NCI-H748 (cell line): ENCODE measurements around the gene HS6ST1.

Experiments used
- DNase-seq: peaks from one replicate; lab custom pipeline; 2025; ENCODE audit not compliant: unreplicated experiment; lab: John Stamatoyannopoulos, UW

The HS6ST1 gene

DNA sequence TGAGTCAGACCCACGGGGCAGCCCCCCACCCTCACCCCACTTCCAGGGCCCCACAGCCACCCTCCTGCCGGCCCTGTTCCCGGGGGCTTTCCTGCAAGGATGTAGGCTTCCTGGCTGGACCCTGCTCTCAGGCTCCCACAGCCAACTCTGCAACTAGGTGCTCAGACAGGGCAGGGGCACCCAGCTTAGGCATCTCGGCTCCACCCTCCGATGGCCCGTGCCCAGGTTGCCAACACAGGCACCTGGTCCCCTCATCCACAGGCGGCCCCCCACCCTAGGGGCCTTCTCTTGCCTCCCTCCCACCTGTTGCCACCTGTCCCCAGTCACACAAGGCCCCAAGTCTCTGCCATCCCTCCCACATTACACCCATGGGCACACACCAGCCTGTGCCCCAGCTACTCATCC lies 34.6 kb downstream of the HS6ST1 start:
- no peak for DNase-seq

DNA sequence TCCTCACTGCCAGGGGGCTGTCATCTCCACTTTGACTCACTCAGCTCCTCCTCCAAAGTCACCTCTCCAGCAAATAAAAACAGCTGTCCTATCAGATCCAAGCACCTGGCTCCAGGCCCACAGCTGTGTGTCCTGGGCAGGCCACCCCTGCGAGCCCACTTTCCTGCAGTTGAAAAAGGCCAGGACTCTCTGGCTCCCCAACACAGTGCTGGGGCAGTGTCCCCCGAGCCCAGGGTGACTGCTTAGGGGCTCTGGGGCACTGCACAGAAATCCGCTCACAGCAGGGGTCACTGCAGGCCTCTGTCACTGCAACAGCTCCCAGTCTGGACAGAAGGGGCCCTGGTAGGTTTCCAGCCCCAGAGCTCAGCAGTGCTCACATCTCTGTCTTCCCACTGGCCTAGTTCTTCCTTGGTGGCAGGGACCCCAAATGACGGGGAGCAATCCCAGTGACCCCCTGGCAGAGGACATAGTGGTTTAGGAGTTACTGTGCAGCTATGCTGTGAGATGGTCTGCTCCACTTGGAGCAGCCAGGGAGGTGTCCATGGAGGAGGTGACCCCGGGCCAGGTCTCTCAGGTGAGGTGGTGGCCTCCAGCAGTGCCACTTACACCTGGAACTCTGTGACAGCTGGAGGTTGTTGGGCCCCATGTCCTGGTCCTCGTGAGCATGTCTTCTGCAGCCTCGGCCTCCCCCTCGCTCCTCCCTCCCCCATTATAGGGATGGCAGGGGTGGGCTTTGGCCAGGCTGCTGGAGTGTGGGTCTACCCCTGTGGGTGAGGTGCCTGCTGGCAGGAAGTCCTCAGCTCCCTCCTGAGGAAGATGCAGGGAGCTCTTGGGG lies 35.5 kb downstream of the HS6ST1 start:
- no peak for DNase-seq

DNA sequence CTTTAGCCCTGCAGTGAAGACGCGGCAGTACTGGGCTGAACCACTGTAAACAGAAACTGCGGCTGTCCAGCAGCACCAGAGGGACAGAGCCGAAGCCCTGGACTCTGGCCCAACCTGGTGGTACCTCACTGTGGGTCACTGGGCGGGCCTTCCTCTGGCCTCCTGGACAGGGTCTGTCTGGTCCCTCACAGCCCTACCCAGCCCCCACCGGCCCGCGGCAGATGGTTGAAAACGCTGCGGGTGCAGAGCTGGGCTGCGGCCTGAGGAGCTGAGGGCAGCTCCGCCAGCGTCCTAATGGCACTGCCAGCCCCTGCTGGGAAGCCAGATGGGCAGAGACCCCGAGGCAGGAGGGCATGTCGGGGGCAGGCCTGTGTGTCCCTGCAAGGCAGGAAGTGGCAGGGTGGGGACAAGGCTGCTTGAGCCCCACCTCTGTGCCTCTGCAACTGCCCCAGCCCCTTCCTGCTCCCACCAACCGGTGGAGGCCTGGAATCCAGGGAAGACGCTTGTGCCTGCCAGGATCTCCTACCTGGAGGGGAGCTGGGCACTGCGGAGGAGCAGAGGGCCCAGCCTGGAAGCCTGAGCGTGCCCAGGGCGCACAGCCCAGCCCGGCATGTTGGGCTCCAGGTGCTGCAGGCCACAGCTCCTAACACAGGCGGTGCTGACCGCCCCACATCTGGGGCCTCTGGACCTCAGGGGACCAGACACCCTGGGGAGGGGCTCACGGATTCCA lies 36.3 kb downstream of the HS6ST1 start:
- no peak for DNase-seq

DNA sequence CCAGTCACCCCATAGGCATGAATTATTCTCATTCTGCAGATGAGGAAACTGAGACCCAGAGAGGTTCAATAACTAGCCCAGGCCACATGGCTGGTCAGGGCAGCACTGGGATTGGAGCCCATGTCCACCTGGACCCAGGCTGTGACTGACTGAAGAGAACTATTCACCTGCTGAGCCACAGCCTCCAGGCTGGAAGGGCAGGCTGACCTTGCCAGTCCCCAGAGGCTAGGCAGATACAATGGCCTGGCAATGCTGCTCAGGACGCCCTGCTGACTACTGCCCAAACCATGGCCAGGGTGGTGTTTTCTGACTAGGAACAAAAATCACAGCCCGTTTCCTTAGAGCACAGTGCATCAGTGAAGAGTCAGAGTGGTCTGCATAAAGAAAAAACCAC lies 36.8 kb downstream of the HS6ST1 start:
- DNase-seq, result no peak

DNA sequence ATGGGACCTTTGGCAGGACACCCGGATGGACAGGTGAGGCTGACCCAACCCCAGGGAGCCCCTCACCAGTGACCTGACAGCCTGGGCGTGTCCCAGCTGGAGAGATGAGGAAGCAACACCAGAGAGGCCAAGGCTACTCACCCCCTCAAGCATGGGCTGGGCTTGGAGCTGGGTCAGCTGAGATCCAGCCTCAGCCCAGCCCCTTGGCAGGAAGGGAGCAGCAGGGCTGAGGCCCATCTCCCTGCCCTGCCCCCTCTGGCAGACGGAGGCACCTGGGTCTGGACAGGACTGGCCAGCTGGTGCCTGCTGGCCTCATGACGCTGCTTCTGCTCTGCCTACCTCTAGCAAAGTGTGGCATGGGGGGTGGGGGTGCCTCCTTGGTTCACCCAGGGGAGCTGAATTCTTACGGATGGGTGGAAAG lies 37.8 kb downstream of the HS6ST1 start:
- DNase-seq, result no peak

DNA sequence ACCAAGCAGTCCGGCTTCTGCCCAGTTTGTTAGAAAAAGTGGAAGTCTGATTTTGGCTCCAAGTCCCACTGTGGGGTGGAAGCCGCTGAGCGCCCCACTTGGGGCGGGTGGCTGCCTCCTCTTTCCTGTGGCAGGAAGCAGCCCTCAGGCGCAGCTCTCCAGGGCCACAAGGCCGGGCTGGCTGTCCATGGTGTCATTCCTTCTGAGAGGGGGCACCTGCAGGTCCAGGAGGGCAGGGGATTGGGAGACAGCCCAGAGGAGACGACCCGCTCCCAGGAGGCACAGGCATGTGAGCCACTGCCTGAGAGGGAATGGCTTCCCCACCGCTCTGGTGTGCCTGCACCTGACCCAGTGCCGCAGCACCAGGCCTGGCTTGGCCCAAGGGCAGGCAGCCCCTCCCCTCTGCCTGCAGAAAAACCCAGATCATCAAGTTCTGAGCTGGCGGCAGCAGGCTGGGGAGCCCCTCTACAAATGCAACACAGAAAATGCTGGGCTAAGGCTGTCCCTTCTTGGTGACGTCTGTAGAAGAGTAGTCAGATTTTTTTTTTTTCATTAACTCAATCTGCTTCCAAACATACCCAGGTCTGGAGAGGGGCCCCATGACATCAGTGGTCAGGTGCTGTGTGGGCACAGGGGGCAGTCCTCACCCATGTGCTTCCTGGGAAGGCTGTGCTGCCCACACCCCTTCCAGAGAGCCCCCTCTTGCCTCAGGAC lies 38.4 kb downstream of the HS6ST1 start:
- DNase-seq, result no peak

DNA sequence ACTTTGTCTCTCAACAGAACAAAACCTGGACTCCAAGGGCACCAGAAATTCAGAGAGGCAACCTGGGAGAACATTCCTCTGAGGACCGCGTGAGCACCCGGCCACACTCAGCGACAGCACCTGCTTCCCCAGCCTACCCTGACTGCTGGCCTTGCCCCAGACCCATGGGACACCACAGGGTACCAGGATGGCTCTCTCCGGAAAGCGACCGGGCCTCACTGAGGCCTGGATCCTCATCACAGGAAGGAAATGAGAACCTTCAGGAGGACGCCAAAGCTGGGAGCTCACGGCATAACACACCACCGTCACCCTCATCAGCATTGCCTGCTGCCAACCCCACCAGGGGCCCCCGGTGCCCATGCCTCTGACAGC lies 38.9 kb downstream of the HS6ST1 start:
- no peak for DNase-seq

DNA sequence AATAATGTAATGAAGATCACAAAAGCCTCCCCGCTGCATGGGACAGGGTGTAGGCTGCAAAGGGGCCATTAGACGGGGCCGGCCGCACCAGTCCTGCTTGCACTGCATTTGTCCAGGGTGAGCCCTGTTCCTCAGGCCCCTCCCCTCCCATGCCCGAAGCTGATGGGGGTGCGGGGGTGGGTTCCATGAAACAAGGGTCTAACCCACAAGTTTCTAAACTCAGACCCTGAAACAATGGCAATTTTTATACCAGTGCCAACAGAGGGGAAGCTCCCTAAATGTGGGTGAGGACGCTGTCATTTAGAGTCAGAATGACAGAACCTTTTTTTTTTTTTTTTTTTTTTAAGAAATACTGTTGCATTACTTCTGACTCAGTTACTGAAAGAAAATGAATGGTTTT lies 39.7 kb downstream of the HS6ST1 start:
- DNase-seq, result no peak

DNA sequence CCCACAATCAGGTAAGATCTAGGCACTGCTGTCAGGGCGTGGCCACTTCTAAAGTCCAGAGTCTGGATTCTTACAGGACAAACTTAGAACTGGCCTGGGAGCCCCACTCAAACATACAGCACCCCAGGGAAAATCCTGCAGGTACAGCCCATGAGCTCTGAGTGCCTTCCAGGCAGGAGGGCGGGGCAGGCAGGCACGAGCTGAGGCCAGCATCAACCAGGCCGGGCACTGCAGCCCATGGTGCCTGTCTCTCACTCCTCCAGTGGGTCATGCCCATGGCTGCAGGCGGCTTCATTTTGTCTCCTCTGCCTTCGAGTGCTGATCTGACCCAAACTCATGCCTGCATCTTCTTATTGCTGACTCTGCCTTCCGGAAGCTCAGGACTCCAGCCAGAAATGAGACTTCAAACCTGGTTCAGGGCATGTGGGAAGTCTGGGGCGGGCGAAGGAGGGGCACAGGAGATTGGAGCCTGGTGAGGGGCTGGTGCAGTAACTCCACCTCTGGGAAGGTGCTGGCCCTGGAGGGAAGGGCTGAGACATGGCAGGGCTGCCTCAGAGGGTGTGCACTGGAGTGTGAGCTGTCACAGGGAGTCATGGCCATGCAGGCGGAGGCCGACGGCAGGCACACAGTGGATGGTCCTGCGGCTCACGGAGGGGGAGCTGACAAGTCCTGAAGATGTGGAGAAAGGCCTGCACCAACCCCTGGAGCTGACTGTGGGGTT lies 40.5 kb downstream of the HS6ST1 start:
- no peak for DNase-seq

DNA sequence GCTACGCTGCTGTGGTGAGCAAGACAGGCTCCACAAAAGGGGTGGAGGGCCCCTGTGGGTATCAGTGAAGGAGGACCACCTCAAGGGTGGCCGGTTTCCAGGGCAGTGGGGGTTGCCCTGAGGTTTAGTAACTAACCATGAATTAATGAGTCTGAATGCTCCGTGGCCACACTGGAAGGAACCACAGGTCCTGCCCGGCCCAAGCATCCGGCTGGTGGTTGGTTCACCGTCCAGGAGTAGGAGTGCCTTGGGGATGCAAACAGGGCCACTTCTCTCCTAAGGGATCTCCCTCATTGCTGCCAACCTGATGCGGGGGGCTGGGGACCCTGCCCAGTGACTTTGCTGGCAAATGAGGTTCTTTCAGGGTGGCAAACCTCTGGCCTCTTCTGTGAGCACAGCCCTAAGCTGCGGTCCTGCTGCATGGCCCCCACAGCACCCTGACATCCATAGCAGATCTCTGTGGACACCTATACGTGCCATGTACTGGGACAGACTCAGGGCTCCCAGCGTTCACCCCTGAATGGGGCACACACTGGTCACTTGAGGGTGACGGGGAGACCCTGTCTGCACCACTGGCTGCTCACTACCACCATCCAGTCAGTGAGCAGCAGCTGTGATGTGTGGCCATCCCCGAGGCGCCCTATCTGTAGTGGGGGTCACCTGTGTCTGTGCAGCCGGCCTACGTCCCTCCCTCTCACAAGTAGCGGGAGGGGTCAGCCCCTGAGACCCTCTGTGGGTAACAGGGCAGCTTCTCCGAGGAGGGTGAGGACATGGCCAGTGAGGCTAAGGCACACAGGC lies 41.6 kb downstream of the HS6ST1 start:
- no peak for DNase-seq

DNA sequence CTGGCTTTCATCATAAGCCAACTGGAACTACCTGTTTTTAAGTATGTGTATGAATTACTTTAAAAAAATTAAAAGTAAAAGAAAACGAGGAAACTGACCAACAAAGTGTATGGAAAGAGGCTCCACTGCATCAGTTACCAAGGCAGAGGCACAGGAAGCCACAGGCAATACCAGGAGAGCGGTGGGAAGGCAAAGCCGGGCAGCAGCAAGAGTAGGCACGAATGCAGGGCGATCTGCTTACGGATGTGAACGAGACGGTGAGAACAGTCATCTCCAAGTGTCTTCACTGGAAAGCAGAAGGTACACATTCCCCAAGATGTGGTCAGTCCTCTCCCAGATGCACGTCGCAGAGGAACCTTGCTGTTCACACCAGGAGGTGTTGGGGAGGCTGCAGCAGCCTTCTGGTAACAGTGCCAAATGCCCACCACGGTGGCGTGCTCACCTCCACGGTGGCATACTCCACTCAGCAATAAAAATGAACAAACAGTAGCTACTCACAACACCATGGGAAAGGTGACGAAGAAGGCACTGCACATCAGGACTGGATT lies 43.1 kb downstream of the HS6ST1 start:
- no peak for DNase-seq

DNA sequence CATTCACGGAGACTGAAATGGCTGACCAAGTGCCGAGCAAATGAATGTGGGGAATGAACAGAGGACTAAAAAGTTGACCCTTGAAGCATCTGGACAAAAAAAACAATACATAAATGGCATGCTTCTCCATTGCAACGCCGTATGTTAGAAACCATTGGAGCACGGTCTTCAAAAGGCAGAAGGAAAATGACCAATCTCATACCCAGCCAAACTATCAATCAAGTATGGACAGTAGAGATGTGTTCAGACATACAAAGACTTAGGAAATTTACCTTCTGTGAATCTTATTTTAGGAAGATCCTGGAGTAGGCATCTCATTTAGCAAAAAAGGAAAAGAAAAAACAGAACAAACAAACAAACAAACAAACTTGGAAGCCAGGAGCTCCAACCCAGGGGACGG lies 44.5 kb downstream of the HS6ST1 start:
- DNase-seq, result no peak

DNA sequence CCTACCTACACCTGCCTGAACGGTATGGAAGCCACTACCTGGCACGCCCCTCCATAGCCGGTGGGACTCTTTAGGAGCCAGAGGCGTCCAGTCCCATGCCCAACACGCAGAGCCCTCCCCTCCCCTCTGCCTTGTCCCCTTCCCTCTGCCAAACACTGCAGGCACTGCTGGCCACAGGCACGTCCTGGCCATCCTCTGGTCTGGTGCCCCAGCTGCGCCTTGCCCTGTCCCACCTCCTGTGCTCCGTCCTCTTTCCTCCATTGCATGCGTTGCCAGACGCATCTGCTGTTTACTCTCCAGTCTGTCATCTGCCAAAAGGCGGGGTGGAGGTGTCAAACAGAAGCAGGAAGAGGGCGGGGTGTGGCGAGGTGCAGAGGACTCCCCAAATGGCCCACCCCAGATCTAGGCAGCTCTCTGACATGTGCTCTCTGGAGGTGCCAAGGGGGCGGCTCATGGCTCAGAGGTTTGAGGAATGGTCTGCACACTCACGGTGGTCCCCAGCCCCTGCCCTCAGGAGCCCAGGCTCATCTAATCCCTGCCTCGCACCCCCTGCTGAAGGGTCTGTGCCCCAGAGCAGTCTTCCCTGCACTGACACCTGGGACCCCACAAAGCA lies 45.1 kb downstream of the HS6ST1 start:
- DNase-seq, result peak; percentile 39

DNA sequence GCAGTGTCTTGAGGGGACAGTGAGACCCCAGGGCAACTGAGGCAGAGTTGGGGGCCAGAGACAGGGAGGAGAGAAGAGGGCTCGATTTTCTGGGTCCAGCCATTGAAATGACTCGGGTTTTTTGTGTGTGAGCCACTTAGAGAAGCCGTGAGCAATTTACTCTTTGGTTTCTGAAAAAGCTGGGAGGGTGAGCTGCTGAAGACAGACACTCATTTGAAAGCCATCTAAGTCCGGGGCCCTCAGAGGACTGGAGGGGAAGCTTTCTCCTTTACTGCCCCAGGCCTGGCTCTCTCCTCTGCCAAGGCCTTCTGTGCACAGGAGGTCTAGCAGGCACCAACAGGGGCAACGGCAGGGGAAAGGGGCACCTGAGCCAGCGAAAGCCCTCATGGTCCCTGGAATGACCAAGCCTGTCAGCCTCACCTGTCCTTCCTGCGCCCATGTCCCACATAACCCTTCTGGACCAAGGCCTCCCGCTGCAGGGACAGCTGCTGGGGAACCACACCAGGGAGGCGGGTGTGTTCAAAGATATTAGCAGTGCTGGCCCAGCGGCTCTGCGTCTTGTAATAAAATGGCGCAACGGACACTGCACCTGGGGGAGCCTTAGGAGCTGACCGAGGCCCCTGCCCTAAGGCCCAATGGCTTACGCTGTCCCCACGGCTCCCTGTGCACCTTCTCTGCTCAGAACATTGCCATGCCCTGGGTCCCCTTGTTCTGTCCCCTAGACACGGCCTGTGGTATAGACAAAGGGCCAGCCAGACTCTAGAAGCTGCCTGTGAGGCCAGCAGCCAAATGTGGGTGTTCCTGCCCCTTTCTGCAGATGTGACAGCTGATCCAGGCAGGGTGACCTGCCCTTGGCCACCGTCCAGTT lies 45.8 kb downstream of the HS6ST1 start:
- DNase-seq, result peak; percentile 59

DNA sequence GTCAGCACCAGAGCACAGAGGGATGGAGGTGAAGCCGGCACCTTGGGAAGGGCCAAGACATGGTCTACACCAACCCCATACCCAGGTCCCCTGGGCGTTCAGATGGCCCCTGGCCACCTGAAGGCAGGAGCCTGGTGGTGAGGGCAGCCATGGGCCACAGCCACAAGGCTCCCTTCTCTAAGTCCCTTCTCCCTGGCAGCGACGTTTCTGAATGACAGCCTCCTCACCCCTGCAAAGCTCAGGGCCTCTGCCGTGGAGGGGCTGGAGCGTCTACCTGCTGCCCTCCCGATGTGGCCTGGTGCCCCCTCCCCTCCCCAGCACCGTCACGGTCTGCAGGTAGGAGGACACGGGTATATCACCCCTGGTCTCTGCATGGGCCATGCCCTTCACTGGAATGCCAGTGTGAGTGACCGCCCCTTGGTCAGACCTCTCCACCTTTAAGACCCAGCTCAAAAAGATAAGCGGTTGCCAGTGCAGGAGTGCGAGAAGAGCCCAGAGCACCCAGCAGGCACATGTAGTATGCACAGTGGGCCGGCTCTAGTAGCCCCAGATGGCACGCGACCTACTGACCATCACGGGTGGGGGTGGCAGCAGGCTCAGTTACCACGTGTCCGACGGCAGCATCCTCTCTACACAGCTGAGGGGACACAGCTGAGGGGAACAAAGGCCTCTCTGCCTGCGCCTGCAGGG lies 46.6 kb downstream of the HS6ST1 start:
- no peak for DNase-seq

DNA sequence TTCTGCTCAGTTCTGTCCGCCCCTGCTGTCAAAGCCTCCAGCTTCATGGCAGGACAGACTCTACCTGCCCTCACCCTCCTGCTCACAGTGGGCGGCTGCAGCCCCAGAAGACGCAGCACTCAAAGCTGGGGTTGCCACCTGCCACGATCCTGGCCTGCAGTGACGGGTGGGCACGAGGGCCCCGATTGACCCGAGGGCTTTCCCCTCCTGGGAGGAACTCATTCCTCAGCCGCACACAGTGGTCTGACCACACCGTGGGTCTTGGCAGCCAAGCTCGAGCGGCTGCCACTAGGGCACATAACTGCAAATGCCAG lies 47.1 kb downstream of the HS6ST1 start:
- no peak for DNase-seq

DNA sequence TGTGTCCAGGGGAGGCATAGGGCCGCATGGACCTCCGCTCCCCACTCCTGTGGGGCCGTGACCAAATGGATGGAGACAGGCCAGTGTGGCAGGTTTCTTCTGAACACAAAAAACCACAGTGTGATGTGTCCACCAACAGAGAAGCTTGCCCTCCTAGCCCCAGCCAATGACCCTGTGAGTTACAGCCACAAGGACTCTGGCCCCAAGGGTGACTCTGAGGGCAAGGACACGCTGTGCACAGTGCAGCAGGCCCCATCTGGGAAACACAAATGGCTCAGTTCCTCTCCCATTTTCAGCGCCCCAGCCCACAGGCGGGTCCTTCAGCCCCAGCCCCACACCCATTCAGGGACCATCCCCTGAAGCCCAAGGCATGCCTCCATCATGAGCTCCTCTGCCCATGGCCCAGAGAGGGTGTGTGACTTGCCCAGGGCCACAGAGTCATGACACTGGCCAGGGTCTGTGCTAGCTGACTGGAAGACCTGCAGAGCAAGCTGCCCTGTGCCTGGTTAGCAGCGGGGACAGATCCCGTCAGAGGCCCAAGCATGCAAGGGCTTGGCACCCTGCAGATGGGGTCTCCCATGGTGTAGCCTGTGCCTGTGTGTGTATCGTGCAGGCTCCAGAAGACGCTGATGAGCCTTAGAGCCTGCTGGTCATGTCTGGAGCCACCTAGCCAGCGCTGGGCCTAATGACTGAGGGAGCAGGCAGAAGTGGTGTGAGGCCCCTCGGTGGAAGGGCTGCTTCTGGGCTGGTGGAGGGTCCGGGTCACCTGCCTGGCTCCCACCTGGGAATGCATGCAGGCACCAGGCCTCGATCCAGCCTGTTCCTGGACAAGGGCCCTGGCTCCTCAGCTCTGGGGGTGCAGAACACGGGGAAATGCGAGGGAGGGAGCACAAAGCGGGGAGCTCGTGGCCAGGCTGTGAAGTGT lies 47.7 kb downstream of the HS6ST1 start:
- DNase-seq, result no peak
